Measurements from ENCODE around the gene BEND2.
"Not testable (repeated sequence)": the region's sequence is repeated elsewhere in the genome, so short reads cannot be mapped to it uniquely, and the experiment has no call there.

Gene BEND2

DNA sequence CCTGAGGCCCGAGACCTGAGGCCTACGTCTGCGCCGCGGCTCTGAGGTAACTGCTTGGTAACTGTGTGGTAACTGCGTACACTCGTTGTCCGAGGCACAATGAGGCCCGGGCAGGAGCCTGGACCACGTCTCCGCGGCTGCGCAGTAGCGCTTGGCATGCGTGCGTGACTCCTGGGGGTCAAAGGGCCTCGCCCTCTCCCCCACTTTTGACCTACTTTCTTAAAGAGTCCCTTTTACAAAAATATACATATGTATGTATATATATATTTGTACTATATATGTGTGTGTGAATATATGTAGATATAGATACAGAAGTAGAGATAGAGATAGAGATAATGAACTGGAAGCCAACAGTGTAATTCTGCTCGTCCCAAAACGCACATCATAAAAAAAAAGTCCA lies at the start of gene BEND2:
TSS of gene BEND2 (minus strand) at position 101 of the 400 bp plus-strand sequence. CDS start 136 bp downstream, outside the sequence.
- no peak for DNase-seq (ENCODE audit: low spot score)

DNA sequence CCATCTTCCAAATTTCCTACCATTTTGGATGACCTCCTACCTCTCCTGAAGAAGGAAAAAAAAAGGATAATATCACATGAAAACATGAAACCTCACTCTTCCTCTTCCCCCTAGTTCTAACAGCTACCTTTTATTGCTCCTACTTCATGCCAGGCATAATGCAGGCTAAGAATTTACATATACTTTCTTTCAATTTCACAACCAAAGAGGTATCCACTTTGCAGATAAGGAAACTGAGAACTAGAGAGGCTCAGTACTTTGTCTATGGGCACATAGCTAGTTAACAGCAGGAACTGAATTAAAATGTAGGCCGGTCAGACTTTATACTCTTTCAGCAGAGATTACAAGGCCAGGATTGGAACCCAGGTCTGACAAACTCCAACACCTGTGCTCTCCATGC lies 34.4 kb upstream of the BEND2 start:
- no peak for DNase-seq (ENCODE audit: low spot score)

DNA sequence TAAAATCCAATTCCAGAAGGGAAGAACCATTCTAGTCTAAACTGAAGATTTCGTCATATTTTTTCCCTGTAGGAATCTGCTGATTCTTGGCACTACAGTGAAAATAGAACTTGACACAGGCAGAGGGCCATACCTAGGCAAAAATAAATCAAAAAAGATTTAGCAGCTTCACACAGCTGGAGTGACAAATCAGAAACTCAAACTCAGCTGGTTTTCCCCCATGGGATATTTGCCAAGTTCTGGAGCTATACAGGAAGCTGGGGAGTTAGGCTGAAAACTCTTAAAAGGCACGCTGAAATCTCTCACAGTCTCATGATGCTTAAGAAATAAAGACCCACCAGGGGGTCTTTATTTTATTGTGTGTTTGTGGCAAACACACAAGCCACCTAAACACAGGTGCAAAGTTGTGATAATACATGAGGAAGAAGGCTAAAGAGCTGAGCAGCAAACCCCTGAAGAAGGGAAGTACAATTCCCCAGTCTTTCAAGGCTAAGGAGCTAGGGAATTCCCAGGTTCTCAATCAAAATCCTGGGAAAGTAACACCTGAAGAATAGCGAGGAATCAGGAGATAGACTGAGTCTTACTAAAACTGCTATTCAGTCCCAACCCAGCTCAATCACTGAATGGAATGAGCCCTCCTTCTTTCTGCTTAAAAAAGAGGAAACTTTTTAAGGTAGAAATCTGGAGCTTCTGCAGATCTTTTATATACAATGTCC lies 32.1 kb upstream of the BEND2 start:
- no peak for DNase-seq (ENCODE audit: low spot score)

DNA sequence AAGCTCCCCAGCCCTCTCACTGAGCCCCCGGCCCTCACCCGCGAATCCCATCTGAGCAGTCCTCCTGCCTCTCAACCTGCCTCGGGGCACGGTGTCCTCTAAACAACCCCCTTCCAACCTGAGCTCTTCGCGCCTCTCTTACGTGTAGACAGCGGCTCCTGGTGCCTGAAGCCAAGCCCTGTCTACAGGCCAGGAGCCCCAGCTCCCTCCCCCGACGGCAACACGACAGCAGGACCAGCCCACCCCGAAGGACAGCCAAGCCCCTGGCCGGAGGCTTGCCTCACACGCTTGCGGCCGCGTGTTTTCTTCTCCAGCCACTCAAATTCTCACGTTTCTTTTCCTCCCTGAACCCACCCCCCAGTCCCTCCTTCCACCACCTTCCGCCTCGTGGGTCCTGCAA lies 9.0 kb upstream of the BEND2 start:
- DNase-seq (ENCODE audit: low spot score): not testable (repeated sequence)

DNA sequence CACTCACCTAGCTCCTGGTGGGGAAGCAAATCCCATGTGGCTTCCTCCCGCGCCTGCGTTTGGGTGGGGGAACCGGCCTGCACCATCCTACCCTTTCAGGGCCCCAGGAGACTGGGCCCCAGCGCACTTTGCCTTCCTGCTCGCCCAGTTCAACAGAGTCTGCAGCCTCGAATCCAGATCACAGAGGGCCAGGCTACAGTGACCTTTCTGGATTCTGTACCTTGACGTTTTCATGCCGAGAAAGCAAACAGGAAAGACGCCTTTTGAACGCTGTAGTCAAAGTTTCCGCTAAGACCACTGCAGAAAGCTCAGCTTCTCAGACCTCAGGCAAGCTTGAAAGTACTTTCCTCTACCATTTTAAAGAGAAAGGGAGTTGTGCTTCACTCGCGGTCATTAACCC lies 7.4 kb upstream of the BEND2 start:
- DNase-seq (ENCODE audit: low spot score): no peak

DNA sequence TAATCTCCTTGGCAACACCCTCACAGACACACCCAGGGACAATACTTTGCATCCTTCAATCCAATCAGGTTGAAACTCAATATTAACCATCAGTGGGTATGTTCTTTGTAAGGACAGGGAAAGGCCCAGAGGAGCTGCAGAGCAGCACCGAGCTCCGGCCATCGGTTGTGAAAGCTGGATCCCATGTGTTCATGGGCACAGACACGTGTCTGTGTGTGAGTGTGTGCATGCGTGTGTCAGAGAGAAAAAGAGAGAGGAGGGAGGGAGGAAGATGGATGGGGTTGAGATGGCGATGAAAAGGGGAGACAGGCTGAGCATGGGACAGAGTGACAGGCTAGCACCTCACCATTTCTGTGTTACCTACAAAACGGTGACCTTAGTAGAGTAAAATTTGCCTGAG lies 6.8 kb upstream of the BEND2 start:
- DNase-seq (ENCODE audit: low spot score): no peak

DNA sequence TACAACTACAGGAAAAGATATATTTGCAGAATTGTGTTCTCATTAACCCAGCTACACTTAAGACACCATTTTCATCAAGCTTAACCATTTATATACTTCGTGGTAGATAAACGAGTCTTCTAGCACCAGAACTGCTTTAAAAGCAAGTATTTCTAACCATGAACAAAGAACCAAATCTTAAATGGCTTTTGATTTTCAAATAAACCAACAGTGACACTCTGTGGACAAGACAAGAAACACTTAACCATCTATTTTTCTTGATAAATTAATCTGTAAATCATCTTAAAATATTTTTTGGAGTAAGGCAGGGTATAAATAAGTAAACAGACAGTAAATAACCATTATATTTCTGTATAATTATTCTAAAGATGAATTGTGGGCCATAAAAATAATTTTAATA lies 10.2 kb downstream of the BEND2 start:
- no peak for DNase-seq (ENCODE audit: low spot score)

DNA sequence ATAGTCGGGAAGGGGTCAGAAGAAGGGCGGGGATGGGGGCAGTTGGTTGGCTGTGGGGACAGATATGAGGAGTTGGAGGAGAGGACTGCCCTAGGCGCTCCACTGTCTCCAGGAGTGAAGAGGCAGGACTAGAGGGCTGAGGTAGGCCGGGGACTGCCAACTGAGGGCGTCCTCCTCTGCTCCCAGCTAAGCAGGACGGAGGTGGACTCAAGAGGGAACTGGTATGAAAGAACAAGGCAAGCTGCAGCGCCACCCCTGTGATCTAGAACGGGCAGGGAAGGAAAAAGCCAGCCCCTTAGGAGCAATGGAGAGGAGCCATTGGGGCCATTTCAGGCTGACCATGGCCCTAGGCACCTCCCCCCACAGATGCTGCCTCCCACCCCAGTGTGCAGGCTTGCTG lies 14.0 kb downstream of the BEND2 start:
- no peak for DNase-seq (ENCODE audit: low spot score)

DNA sequence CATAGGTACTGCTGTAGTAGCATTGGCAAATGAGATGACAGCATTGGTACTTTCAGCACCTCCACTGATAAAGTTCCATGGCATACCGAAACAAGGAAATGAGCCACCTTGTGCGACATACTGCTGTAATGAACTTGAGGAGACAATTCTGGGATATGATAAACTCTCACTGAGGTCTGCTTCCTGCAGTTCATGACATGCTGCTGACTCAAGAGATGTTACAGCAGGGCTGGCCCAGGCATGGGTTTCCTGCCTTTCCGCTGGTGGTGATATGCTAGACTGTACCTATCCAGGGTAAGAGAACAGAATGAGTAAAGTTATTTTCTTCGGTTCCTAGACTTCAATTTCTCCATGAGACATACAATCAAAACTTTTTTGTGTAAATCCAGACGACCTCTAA lies 17.1 kb downstream of the BEND2 start:
- no peak for DNase-seq (ENCODE audit: low spot score)

DNA sequence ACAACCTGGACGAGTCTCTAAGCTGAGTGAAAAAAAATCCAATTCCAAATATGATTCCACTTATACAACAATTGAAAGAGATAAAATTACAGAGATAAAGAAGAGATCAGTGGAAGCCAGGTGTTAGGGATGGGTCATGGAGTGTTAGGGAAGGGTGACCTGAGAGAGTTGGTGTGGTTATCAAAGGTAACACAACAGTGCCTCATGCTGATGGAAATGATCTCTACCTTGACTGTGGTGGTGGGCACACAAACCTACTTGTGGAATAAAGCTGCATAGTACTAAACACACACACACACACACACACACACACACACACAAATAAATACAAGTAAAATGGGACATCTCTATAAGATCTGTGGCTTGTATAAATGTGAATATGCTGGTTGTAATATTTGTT lies 26.0 kb downstream of the BEND2 start:
- DNase-seq (ENCODE audit: low spot score): no peak

DNA sequence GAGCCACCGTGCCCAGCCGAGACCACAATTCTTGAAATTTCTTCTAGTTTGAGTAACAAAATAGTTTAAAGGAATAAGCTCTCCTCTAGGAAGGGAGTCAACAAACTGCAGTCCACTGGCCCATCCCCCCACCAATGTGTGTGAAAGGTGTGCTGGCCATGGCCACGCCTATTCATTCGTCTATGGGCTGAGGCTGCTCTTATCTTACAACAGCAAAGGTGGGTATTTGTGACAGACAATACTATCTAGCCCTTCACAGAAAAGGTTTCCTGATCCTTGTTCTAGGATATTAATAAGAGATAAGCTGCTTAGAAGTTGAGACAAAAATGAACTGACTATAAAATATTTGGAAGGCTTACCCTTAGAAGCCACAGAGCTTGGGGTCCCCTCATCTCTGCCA lies 41.2 kb downstream of the BEND2 start:
- no peak for DNase-seq (ENCODE audit: low spot score)

DNA sequence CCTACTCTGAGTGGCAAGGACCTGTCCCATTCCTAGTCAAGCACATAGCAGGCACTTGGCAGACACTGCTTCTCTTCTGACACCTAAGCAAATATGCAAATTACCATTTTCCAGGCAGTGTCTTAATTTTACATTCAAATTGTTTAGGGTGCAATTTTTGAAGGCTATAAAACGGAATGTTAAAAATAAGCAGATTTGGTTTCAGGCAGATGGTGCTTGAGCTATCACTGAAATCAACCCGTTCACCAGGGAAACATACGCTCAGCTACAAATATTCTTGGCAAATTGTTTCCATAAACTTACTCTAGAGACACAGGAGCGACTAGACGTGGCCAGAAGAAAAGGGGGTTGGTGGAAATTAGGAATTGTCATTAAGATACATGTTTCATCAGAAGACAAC lies 45.7 kb downstream of the BEND2 start:
- no peak for DNase-seq (ENCODE audit: low spot score)

DNA sequence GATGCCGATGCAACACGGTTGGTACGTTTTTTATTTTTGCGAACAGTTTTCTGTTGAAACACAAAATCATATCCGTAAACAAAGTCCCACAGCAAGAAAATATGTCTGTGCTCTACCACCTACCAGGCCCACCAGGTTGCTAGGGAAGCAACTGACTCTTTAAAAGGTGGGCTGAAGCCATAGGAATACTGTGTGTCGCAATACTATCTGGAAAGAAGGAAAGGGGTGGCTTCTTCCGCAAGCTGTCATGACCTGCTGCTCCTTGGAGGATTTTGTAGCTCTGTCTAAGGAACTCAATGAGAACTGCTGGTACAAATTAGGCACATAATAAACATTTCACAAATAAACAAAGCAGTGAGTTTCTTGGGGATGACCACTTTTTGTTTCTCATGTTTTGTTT lies 46.5 kb downstream of the BEND2 start:
- no peak for DNase-seq (ENCODE audit: low spot score)

DNA sequence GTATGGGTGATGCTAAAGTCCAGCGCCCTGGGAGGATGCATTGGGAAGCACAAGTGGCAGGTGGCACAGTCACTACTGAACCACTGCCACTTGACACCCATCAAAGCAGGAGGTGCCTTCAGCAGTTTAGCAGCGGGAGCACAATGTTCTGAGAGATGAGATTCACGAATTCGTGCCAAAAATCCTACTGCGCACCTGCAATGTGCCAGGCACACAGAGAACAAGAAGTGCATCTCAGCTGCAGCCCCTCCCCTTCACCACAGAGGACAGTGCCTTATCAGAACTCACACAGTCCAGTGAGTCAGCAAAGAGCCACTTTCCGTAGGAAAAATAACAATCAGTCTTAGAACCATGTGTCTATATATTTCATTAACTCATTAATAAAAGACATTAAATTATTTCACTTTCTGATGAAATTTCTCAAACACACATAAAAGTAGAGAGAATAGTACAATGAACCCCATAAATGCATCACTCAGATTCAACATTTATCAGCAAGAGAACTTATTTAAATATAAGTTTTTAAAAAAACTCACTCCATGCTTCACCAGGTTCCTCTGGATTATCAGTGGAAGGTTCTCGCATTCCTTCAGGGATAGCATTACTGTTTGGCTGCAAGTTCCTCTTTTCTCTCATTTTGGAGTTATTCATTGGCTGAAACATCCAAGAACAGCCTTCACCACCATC lies 47.0 kb downstream of the BEND2 start:
- DNase-seq (ENCODE audit: low spot score): no peak

DNA sequence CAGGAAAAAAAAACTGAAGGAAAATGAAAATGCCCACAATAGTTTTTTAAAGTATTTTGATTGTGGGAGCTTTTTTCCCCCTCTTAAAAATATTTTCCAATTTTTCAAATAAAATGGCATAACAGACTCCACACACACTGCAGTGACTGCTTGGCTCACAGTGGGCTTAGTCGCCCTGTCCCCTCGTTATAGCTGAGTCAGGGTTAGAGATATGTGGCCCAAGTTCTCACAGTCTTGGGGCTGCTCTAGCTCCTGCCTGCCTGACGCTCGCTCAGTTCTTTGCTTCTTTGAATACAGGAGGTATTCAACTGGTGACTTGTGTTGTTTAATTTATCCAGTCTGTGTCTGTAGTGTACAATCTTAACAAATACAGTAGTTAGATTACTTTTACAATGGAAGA lies 47.7 kb downstream of the BEND2 start:
- DNase-seq (ENCODE audit: low spot score): no peak

DNA sequence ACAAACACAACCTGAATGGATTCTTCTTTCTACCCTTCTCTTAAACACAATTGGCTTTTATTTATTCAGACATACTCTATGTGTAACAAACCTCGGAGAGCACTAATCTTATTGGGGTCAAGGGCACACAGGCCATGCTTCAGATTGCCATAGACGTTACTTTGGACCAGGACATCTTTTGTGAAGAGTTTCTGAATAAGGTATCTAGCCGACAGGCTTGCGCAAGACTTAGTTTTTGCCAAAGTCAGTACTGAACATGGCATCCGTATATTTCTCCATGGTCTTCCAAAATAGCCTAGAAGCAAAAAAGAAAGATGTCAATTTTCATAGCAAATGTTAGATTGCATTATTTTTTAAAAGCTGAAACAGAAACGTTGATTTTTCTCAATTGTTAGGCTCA lies 49.8 kb downstream of the BEND2 start:
- no peak for DNase-seq (ENCODE audit: low spot score)

DNA sequence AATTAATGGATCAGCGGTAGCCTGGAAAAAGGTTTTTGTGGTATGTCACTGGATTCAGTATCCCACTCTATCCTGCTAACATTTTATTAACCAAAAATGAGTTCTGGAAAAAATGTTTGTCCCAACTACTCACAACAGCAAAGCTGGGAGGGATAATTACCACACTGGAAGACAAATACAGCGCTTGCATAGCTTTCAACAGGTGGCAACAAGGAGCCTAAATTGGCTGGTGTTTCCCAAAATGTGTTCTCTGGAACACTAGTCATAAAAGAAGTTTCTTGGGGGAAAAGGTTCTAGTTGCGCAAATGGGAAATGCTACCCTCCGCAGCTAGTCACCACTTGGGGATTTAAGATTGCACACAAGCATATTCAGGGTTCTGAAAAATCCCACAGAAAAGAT lies 54.6 kb downstream of the BEND2 start:
- DNase-seq (ENCODE audit: low spot score): no peak

DNA sequence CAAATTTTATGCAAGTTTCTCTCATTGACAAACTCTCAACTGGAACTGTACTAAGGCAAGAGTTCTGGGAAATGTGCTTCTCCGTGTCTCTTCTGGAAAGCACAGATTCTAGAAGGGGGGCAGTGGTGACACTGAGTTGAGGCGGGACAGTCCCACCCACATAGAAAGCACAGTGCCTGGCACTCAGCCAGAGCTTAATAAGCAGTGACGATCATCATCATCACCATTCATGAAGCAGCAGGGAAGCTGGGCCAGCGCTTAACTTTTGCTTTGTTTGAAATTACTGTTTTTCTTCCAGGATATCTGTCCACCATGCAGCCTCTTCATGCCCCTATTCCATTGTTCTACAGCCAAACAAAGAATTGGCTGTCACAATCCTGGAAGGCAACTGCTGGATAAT lies 60.3 kb downstream of the BEND2 start:
- DNase-seq (ENCODE audit: low spot score): no peak

DNA sequence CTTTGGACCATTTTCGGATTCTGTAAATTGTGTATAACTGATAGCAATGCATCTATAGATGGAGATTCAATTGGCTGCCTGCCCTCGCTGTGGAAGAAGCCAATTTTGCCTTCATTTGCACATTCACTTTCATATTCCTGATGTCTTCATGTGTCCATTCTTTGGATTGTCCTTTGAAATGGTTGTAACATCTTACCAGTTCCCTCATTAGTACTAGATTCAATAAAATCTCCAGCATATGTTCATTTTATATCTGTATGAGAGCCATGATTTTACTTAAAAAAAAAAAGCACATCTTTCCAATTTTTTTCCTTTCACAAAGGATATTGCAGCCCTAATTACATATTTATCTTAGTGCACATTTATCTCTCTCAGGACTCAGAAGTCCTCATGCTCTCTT lies 61.7 kb downstream of the BEND2 start:
- DNase-seq (ENCODE audit: low spot score): no peak

DNA sequence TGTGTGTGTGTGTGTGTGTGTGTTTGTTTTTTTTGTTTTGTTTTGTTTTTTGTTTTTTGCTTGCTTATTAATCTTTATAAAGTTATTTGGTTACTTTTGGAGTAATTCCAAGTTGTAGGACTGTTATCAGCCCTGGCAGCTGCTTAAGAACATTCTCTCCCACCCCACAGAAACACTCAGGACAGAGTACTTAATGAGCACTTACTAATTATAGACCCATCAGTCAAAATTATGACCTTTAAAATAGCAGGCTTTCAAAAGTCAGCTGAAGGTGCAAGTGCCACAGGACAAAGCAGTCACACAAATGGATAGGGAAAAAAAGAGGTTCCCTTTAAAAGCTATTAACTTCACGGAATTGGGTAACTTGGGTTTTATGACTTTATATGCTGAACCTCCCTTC lies 69.0 kb downstream of the BEND2 start:
- DNase-seq (ENCODE audit: low spot score): no peak

DNA sequence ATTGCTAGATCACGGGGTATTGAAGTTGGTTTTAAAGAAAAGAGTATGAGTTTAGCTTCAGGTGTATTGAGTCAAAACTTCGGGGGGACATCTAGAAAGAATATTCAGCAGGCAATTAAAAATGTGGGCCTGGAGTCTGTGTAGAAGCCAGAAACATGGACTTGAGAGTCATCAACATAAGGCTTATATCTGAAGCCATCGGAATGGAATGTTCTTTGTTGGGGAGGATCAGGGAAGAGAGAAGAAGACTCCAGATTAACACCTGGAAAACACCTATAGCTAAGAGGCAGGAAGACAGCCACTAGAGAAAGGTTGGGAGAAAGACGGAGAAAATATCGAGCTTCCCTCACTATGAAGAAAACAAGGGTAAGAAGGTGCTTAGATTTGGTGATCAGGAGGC lies 69.5 kb downstream of the BEND2 start:
- no peak for DNase-seq (ENCODE audit: low spot score)

DNA sequence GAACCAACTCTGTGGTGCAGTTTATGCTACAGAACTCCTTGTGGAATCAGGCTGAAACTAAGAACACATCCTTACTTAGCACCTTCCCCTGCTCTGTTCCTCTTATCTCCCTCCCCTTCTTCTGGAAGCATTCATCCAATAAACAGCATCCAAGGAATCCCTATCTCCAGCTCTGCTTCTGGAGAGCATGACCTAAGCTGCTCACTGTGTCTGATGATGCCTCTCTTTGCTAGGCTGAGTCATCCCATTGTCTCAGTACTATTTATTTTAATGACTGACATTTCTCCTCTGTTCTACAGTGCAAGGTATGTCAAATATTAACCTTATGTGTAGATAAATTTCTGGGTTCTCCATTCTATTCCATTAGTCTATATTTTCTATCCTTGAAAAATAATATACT lies 71.2 kb downstream of the BEND2 start:
- no peak for DNase-seq (ENCODE audit: low spot score)

DNA sequence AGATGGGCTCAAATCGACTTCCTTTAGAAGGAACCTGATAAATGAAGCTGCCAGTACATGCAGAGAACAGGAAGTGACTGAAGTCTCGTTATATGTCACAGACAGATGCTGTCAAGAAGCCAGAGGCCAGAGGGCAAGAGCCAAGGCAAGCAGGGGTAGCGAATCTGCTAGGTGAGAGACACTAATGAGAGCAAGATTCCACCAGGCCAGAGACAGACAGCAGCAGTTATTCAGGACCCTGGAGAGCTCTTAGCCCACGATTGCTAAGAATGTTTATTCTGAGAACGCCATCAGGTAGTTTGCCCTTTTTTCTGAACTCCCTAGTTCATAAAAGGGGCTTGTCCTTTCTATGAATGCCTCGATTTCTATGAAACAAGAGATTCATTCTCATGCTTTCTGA lies 73.7 kb downstream of the BEND2 start:
- no peak for DNase-seq (ENCODE audit: low spot score)

DNA sequence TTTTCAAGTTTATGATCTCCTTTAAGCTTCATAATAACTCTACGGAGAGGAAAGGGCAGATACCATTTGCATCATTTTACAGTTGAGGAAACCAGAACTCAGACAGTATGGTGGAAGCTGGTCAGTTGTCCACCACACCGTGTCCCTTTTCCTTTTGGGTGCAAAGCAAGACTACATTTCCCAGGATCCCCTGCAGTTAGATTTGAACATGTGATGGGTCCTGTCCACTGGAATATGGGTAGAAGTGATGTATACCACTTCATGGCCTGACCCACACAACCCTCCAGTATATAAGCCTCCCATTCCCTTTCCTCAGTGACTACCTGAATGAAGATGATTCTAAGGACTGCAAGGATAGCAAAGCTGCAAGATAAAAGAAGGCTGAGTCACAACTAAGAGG lies 74.7 kb downstream of the BEND2 start:
- DNase-seq (ENCODE audit: low spot score): no peak
